ENCODE results near the gene PGAM4. TPM values are rescaled to one million over a fixed set of nuclear protein-coding genes. Genes with fewer than 3 reads are reported as not detected.

Gene PGAM4
- not detected in 2 replicates for total RNA-seq

DNA sequence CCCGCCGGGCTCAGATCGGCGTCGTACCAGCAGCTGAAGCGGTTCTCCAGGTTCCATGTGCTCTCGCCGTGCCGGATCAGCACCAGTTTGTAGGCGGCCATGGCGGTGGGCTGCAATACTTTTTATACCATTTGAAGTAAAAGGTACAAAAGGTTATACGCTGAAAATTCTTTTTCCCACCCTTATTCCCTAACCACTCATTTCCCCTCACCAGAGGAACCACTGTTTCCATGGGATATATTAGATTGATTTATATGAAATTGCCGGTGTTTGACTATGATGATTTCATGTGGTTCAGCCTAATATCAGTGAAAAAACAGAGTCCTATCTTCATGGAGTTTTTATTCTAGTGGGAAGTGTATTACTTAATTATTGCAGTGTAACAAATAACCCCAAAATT, at the start of gene PGAM4:
PGAM4 (minus strand) TSS at position 101 of the 400 bp plus-strand sequence; CDS start at position 101, 0 bp downstream.

Other genes starting within 250 kb of the PGAM4 start
- gene ATRX, start 183.4 kb downstream of the PGAM4 start, total RNA-seq = 37.3 and 62.6 TPM in 2 replicates
- gene MAGT1, start 74.2 kb downstream of the PGAM4 start, total RNA-seq = 47.1 and 72.7 TPM in 2 replicates
- gene COX7B, start 70.2 kb downstream of the PGAM4 start, total RNA-seq = 363 and 399 TPM in 2 replicates
- gene ATP7A, start 58.9 kb downstream of the PGAM4 start, total RNA-seq = 6.7 and 6.9 TPM in 2 replicates
- 391 and 407 TPM in 2 replicates for gene PGK1, start 134.6 kb upstream of the PGAM4 start, total RNA-seq
- 9.9 and 14.8 TPM in 2 replicates for gene TAF9B, start 170.0 kb upstream of the PGAM4 start, total RNA-seq